ENCODE measurements around the gene PRRC2B. TPM values are rescaled to one million over a fixed set of nuclear protein-coding genes. Genes with fewer than 3 reads are reported as not detected.
A peak's percentile ranks its signal among the peaks of the same experiment; 100 is the strongest.

PRRC2B gene
- total and polyA plus RNA-seq, 7 donors, result 22.7 to 114 (median 63.6) TPM

GRCh38 chr9:131477367-131477766, 83.5 kb downstream of the PRRC2B start:
- ATAC-seq (no peak), DNase-seq (peak in 1 of 2 donors; percentile 35)
- H3K4me1 ChIP-seq, result peaks cover 19% of the 10 kb centered on the region
- no peak for TF ChIP-seq CTCF (IDR thresholded peaks at IDR 0.05)
- no peaks in the 10 kb centered on the region for H3K9me3 ChIP-seq
- no peak overlapping the region for H3K27ac ChIP-seq
- no peaks in the 10 kb centered on the region for H3K27me3 ChIP-seq (ENCODE audit: insufficient read depth in 3 of 3, low read length in 2 of 3)
- intact Hi-C loops (cut with DNase I), result loop anchor here (5.0 kb wide), 3 partner anchors 85 to 125 kb away; partner anchors contain the start of gene PRRC2B (in 1 of the 2)
- H3K4me3 ChIP-seq, result no peak overlapping the region
- peaks cover 9 to 100% of the 10 kb centered on the region in 2 donors for H3K36me3 ChIP-seq (ENCODE audit: insufficient read depth in 1 of 2, low read depth in 1 of 2)
- whole genome bisulfite sequencing, 3 donors, result 80 to 87% (median 84%) methylated on average over 11 of the region's 11 CpGs

GRCh38 chr9:131477816-131478419, 84.0 kb downstream of the PRRC2B start:
- H3K9me3 ChIP-seq, result no peaks in the 10 kb centered on the region
- H3K4me1 ChIP-seq, result peaks cover 25% of the 10 kb centered on the region
- intact Hi-C loops (cut with DNase I), result loop anchor here (2.0 to 5.0 kb wide), 4 partner anchors 86 to 127 kb away; partner anchors contain the start of gene PRRC2B (in 1 of the 2)
- DNase-seq (peak in 1 of 2 donors; percentile 47), ATAC-seq (no peak)
- peaks cover 13 to 100% of the 10 kb centered on the region in 2 donors for H3K36me3 ChIP-seq (ENCODE audit: insufficient read depth in 1 of 2, low read depth in 1 of 2)
- no peak for TF ChIP-seq CTCF (IDR thresholded peaks at IDR 0.05)
- no peaks in the 10 kb centered on the region for H3K27me3 ChIP-seq (ENCODE audit: insufficient read depth in 3 of 3, low read length in 2 of 3)
- H3K4me3 ChIP-seq, result no peak overlapping the region
- 86 to 89% (median 86%) methylated on average over 19 of the region's 19 CpGs for WGBS, 3 donors
- H3K27ac ChIP-seq, result no peak overlapping the region

DNA sequence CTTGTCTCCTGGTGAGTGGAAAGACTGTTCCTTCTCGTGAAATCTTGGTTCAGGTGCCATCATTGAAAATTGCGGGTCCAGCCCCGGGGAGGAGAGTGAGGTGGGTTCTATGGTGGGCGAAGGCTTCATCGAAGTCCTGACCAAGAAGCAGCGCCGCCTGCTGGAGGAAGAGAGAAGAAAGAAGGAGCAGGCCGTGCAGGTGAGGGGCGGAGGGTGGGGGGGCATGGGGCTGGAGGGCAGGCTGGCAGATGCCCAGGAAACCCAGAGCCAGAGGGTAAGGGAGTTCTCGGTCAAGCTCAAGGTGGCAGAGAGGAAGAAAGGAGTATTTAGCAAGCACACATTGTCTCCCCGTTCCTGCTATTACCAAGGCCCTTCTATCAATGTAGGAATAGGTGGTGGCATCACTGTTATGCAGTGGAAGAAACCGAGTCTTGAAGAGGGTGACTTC, 84.6 kb downstream of the PRRC2B start:
- intact Hi-C loops (cut with DNase I), result loop anchor here (2.0 to 5.0 kb wide), 4 partner anchors 86 to 128 kb away; partner anchors contain the start of gene PRRC2B (in 1 of the 2)
- H3K9me3 ChIP-seq, result no peaks in the 10 kb centered on the region
- H3K4me3 ChIP-seq, result no peak overlapping the region
- 57 to 60% (median 59%) methylated on average over 12 of the region's 12 CpGs for WGBS, 3 donors
- TF ChIP-seq CTCF (IDR thresholded peaks at IDR 0.05), result peak; percentile 50
- peaks cover 13 to 100% of the 10 kb centered on the region in 2 donors for H3K36me3 ChIP-seq (ENCODE audit: insufficient read depth in 1 of 2, low read depth in 1 of 2)
- no peaks in the 10 kb centered on the region for H3K27me3 ChIP-seq (ENCODE audit: insufficient read depth in 3 of 3, low read length in 2 of 3)
- ATAC-seq (no peak), DNase-seq (peak; percentile 49 to 60)
- peaks cover 27% of the 10 kb centered on the region for H3K4me1 ChIP-seq
- no peak overlapping the region for H3K27ac ChIP-seq

DNA sequence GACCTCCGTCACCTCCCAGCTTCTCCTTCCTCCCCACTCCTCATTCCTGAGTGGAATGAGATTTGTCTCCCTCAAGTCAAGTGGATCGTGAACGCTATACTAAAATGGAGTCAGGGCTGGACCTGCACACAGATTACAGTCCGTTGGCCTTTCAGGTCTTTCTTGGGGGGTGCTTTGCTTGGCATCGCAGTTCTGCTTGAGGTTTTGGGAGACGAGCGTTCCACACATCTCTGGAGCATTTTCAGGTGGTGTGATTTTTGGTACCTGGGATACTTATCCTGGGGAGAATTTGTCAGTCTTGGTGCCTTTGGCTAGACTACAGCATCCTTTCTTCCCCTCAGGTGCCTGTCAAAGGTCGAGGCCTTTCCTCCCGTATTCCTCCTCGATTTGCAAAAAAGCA, 85.0 kb downstream of the PRRC2B start:
- WGBS, 3 donors, result 88 to 92% (median 92%) methylated on average over 10 of the region's 10 CpGs
- Histone ChIP-seq H3K36me3 (ENCODE audit: insufficient read depth in 1 of 2, low read depth in 1 of 2) (peaks cover 17 to 100% of the 10 kb centered on the region in 2 donors), H3K27me3 (ENCODE audit: insufficient read depth in 3 of 3, low read length in 2 of 3) (no peaks in the 10 kb centered on the region), H3K27ac (no peak overlapping the region), H3K4me3 (no peak overlapping the region), H3K9me3 (no peaks in the 10 kb centered on the region), H3K4me1 (peaks cover 27% of the 10 kb centered on the region)
- ATAC-seq, result no peak
- intact Hi-C loops (cut with DNase I), result loop anchor here (2.0 to 5.0 kb wide), 4 partner anchors 87 to 128 kb away; partner anchors contain the start of gene PRRC2B (in 1 of the 2)
- DNase-seq, result no peak
- no peak for TF ChIP-seq CTCF (IDR thresholded peaks at IDR 0.05)
